ENCODE results near the gene AP2A2. TPM values are rescaled to one million over a fixed set of nuclear protein-coding genes. Genes with fewer than 3 reads are reported as not detected.

AP2A2 gene
- total RNA-seq, 1 donor from 2014 or later: 105 TPM

- Mint-ChIP-seq H3K36me3 (ENCODE audit: low read depth, unreplicated experiment) (peaks cover 4% of the 10 kb centered on the region), H3K27ac (ENCODE audit: unreplicated experiment) (no peak overlapping the region), H3K9me3 (ENCODE audit: unreplicated experiment) (no peaks in the 10 kb centered on the region), H3K27me3 (ENCODE audit: low read depth, unreplicated experiment) (no peaks in the 10 kb centered on the region), H3K4me1 (ENCODE audit: low read depth, unreplicated experiment) (no peaks in the 10 kb centered on the region), H3K4me3 (ENCODE audit: unreplicated experiment) (no peak overlapping the region)
- Histone ChIP-seq H3K4me2 (ENCODE audit: low read length) (no peak overlapping the region), H2AFZ (ENCODE audit: low read depth, low read length) (no peak overlapping the region), H4K20me1 (ENCODE audit: insufficient read depth, low read length) (peaks cover 35% of the 10 kb centered on the region), H3K4me3 (ENCODE audit: insufficient read depth, low read depth, low read length) (no peak overlapping the region), H3K79me2 (ENCODE audit: insufficient read depth, low read length) (no peaks in the 10 kb centered on the region), H3K9me3 (ENCODE audit: insufficient read depth, low read depth, low read length) (no peaks in the 10 kb centered on the region), H3K27ac (ENCODE audit: low read depth, low read length) (no peak overlapping the region), H3K27me3 (ENCODE audit: insufficient read depth, low read length) (no peaks in the 10 kb centered on the region), H3K9ac (ENCODE audit: low read length) (no peak overlapping the region), H3K4me1 (ENCODE audit: insufficient read depth, low read length) (no peaks in the 10 kb centered on the region), H3K36me3 (ENCODE audit: insufficient read depth, low read length) (peaks cover 7% of the 10 kb centered on the region)
- no peak for DNase-seq (ENCODE audit: low read depth)
- no peak for FAIRE-seq
- TF ChIP-seq CTCF (IDR thresholded peaks at IDR 0.05; ENCODE audit: insufficient read depth, low read depth, low read length) (no peak), EZH2 (IDR thresholded peaks at IDR 0.05; ENCODE audit: insufficient read depth, low read length) (no peak)
Measured at GRCh38 chr11:1011320-1011698, 85.6 kb downstream of the AP2A2 start.

GRCh38 chr11:1012291-1012690 is 86.6 kb downstream of the AP2A2 start:
- H3K27me3 ChIP-seq (ENCODE audit: insufficient read depth, low read length): no peaks in the 10 kb centered on the region
- H3K36me3 Mint-ChIP-seq (ENCODE audit: low read depth, unreplicated experiment): peaks cover 12% of the 10 kb centered on the region
- no peaks in the 10 kb centered on the region for H3K27me3 Mint-ChIP-seq (ENCODE audit: low read depth, unreplicated experiment)
- H3K4me1 ChIP-seq (ENCODE audit: insufficient read depth, low read length): no peaks in the 10 kb centered on the region
- no peak overlapping the region for H3K4me3 ChIP-seq (ENCODE audit: insufficient read depth, low read depth, low read length)
- no peak overlapping the region for H3K4me3 Mint-ChIP-seq (ENCODE audit: unreplicated experiment)
- FAIRE-seq: no peak
- no peak overlapping the region for H2AFZ ChIP-seq (ENCODE audit: low read depth, low read length)
- H3K27ac Mint-ChIP-seq (ENCODE audit: unreplicated experiment): no peak overlapping the region
- H3K9me3 ChIP-seq (ENCODE audit: insufficient read depth, low read depth, low read length): no peaks in the 10 kb centered on the region
- peaks cover 4% of the 10 kb centered on the region for H3K4me1 Mint-ChIP-seq (ENCODE audit: low read depth, unreplicated experiment)
- H3K9ac ChIP-seq (ENCODE audit: low read length): no peak overlapping the region
- no peak overlapping the region for H3K4me2 ChIP-seq (ENCODE audit: low read length)
- H3K36me3 ChIP-seq (ENCODE audit: insufficient read depth, low read length): peaks cover 7% of the 10 kb centered on the region
- no peak for DNase-seq (ENCODE audit: low read depth)
- peaks cover 4% of the 10 kb centered on the region for H3K9me3 Mint-ChIP-seq (ENCODE audit: unreplicated experiment)
- TF ChIP-seq EZH2 (IDR thresholded peaks at IDR 0.05; ENCODE audit: insufficient read depth, low read length) (no peak), CTCF (IDR thresholded peaks at IDR 0.05; ENCODE audit: insufficient read depth, low read depth, low read length) (no peak)
- H3K79me2 ChIP-seq (ENCODE audit: insufficient read depth, low read length): peaks cover 10% of the 10 kb centered on the region
- H4K20me1 ChIP-seq (ENCODE audit: insufficient read depth, low read length): peaks cover 40% of the 10 kb centered on the region
- no peak overlapping the region for H3K27ac ChIP-seq (ENCODE audit: low read depth, low read length)

GRCh38 chr11:1012740-1013630 is 87.3 kb downstream of the AP2A2 start:
- Histone ChIP-seq H3K9me3 (ENCODE audit: insufficient read depth, low read depth, low read length) (no peaks in the 10 kb centered on the region), H4K20me1 (ENCODE audit: insufficient read depth, low read length) (peaks cover 41% of the 10 kb centered on the region), H3K4me3 (ENCODE audit: insufficient read depth, low read depth, low read length) (no peak overlapping the region), H3K4me2 (ENCODE audit: low read length) (no peak overlapping the region), H3K36me3 (ENCODE audit: insufficient read depth, low read length) (peaks cover 7% of the 10 kb centered on the region), H3K27me3 (ENCODE audit: insufficient read depth, low read length) (no peaks in the 10 kb centered on the region), H3K27ac (ENCODE audit: low read depth, low read length) (no peak overlapping the region), H2AFZ (ENCODE audit: low read depth, low read length) (no peak overlapping the region), H3K79me2 (ENCODE audit: insufficient read depth, low read length) (peaks cover 15% of the 10 kb centered on the region), H3K4me1 (ENCODE audit: insufficient read depth, low read length) (no peaks in the 10 kb centered on the region), H3K9ac (ENCODE audit: low read length) (no peak overlapping the region)
- FAIRE-seq (no peak), DNase-seq (ENCODE audit: low read depth) (no peak)
- TF ChIP-seq CTCF (IDR thresholded peaks at IDR 0.05; ENCODE audit: insufficient read depth, low read depth, low read length): no peak
- no peak for TF ChIP-seq EZH2 (IDR thresholded peaks at IDR 0.05; ENCODE audit: insufficient read depth, low read length)
- peaks cover 16% of the 10 kb centered on the region for H3K36me3 Mint-ChIP-seq (ENCODE audit: low read depth, unreplicated experiment)
- peaks cover 8% of the 10 kb centered on the region for H3K9me3 Mint-ChIP-seq (ENCODE audit: unreplicated experiment)
- H3K4me3 Mint-ChIP-seq (ENCODE audit: unreplicated experiment): no peak overlapping the region
- H3K27ac Mint-ChIP-seq (ENCODE audit: unreplicated experiment): no peak overlapping the region
- peaks cover 4% of the 10 kb centered on the region for H3K4me1 Mint-ChIP-seq (ENCODE audit: low read depth, unreplicated experiment)
- H3K27me3 Mint-ChIP-seq (ENCODE audit: low read depth, unreplicated experiment): no peaks in the 10 kb centered on the region
